Tibial nerve (tissue), 4 donors: ENCODE results near the gene ANGPTL7.

Experiments used
- CTCF ChIP-seq, 5 experiments: fragments of 200-600 bp in 3 of 5; fragments of 450-650 bp in 2 of 5; sonication (generic) in 3 of 5; IDR thresholded peaks; one replicate each; pipeline ENCODE4 v1.5.1; 2016 to 2019; ENCODE audit warnings: antibody characterized with exemption in 5 of 5, mild to moderate bottlenecking in 3 of 5, moderate library complexity in 2 of 5
- EP300 ChIP-seq, 2 donors: sonication (generic); formaldehyde crosslinking; IDR thresholded peaks; one replicate each; pipeline ENCODE4 v1.6.1; 2017; ENCODE audit warnings: antibody characterized with exemption in 2 of 2, mild to moderate bottlenecking in 1 of 2

- no peak for TF ChIP-seq CTCF (IDR thresholded peaks at IDR 0.05)
- no peak for TF ChIP-seq EP300 (IDR thresholded peaks at IDR 0.05)
Measured at GRCh38 chr1:11144570-11145256, 44.4 kb upstream of the ANGPTL7 start.
